GM13976 (cell line): Measurements from ENCODE around the gene FGFR1OP2.

ENCODE experiments used
- DNase-seq: peaks from one replicate; pipeline ENCODE4 v3.0.0; 2012; ENCODE audit warnings: low spot score
- CTCF ChIP-seq: IDR thresholded peaks from 2 replicates; pipeline ENCODE4 v1.5.1; 2012; ENCODE audit warnings: borderline replicate concordance, mild to moderate bottlenecking; ENCODE audit not compliant: insufficient read depth; ENCODE audit errors: extremely low read depth, missing control alignments, control extremely low read depth
- in situ Hi-C: fragments of 300-500 bp; cut with MboI; formaldehyde crosslinking; loops from one replicate; pipeline ENCODE4 v1.12.0; 2022; ENCODE audit warnings: low sequenced_read_pairs, mixed read lengths, inconsistent platforms; ENCODE audit not compliant: unreplicated experiment

Gene FGFR1OP2

GRCh38 chr12:27013611-27014084 is 75.4 kb downstream of the FGFR1OP2 start:
- in situ Hi-C loops, result no loop called here
- DNase-seq, result peak; percentile 28
- TF ChIP-seq CTCF, result no peak

- peak; percentile 87 for TF ChIP-seq CTCF
- DNase-seq, result peak; percentile 95
- in situ Hi-C loops, result no loop called here
Observed at GRCh38 chr12:27014085-27014858, 76.0 kb downstream of the FGFR1OP2 start, which contains the start of gene TM7SF3. TSS of gene TM7SF3 (minus strand) at chr12:27014384. CDS start at chr12:27014168, 216 bp downstream.

- in situ Hi-C loops, result no loop called here
- no peak for DNase-seq
- no peak for TF ChIP-seq CTCF
Observed at GRCh38 chr12:27014859-27015729, 76.8 kb downstream of the FGFR1OP2 start.

GRCh38 chr12:27015730-27016076 is 77.4 kb downstream of the FGFR1OP2 start:
- DNase-seq, result peak; percentile 34
- TF ChIP-seq CTCF, result no peak
- in situ Hi-C loops, result no loop called here
